Measurements from ENCODE around the gene CSAD. TPM values are rescaled to one million over a fixed set of nuclear protein-coding genes. Genes with fewer than 3 reads are reported as not detected.

Gene CSAD
- total and polyA plus RNA-seq, 2 of the 13 experiments (the other 11 are each of a cell fraction or from before 2014, with no cell fraction given): 7.2 to 23.5 TPM

DNA sequence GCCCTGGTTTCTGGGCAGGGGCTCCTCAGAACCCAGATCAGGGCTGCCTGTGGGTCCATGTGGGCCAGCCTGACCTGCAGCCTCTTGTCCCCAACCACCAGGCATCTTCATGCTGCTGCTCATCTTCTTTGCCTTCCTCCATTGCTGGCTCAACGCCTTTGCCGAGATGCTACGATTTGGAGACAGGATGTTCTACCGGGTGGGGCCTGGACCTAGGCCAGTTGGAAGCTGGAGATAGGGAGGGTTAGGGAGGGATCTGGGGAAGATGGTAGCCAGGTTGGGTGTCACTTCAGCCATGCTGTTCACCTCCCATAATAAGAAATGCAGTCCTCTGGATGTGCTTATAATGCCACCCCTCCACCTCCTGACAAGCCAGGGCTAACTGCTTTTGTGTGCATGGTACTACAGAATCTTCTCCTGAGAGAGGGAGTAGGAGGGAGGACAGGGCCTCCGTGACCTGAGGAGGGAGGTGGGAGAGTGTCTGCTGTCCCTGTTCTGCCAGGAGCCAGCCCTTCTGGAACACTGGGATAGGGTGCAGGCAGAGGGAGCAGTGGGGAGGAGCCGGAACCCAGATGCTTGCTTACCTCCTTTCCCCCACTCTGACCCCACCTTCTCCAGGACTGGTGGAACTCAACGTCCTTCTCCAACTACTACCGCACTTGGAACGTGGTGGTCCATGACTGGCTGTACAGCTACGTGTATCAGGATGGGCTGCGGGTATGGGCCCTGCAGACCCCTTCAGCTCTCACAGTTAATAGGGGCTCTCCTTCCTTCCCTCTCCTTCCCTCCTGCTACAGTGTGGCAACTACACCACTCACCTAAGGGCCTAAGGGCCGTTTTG, 59.8 kb downstream of the CSAD start:
- Histone ChIP-seq H3K79me2 (ENCODE audit: insufficient read depth, low read length) (no peaks in the 10 kb centered on the region), H3K9me3 (ENCODE audit: low read length) (no peaks in the 10 kb centered on the region), H3K27me3 (ENCODE audit: control insufficient read depth in 1 of 2, insufficient read depth in 2 of 2, low read length in 2 of 2) (no peaks in the 10 kb centered on the region), H3K4me1 (ENCODE audit: insufficient read depth, low read length) (peaks cover 6% of the 10 kb centered on the region; the same call in 1 of the 2 replicates), H3K36me3 (replicated peaks in 1 of 2; ENCODE audit: control insufficient read depth in 1 of 2, insufficient read depth in 2 of 2, low read length in 2 of 2) (peaks cover 18 to 47% of the 10 kb centered on the region in 2 experiments), H4K20me1 (ENCODE audit: insufficient read depth, low read length) (no peaks in the 10 kb centered on the region), H3K4me2 (ENCODE audit: low read depth, low read length) (no peak overlapping the region), H3K27ac (ENCODE audit: extremely low read length, insufficient read depth, low read length) (no peak overlapping the region), H3K9ac (ENCODE audit: insufficient read depth, low read depth, low read length) (no peak overlapping the region), H2AFZ (ENCODE audit: low read length) (no peak overlapping the region), H3K4me3 (replicated peaks in 1 of 3; ENCODE audit: insufficient read depth in 1 of 3, low read depth in 2 of 3, low read length in 3 of 3) (no peak overlapping the region)
- POLR2A ChIA-PET: no interaction called here
- intact Hi-C loops (cut with micrococcal nuclease; ENCODE audit: unreplicated experiment) (no loop called here), in situ Hi-C loops (cut with HindIII; ENCODE audit: extremely low pct_ligation_motif_present, low pct_unique_long_range_greater_than_20kb) (no loop called here)
- WGBS (ENCODE audit: low lambda C conversion rate): 91% methylated on average over 8 of the region's 12 CpGs
- BruUV-seq (replicated peaks): no TSS peak
- TF ChIP-seq POLR2AphosphoS5 (IDR thresholded peaks at IDR 0.05; ENCODE audit: low read depth, low read length): 0 out of 2 replicates have a peak, but pooled peaks have one; percentile 5
- TF ChIP-seq ZBTB7B (CRISPR knock-in tag; IDR thresholded peaks at IDR 0.05): no peak
- FAIRE-seq: no peak
- peak; percentile 15; the same call in 2 of the 3 replicates for ATAC-seq
- CTCF ChIA-PET (ENCODE audit: low intra/inter-chr PET ratio, low total read pairs): no interaction called here
- DNase-seq (ENCODE audit: low spot score): no peak

DNA sequence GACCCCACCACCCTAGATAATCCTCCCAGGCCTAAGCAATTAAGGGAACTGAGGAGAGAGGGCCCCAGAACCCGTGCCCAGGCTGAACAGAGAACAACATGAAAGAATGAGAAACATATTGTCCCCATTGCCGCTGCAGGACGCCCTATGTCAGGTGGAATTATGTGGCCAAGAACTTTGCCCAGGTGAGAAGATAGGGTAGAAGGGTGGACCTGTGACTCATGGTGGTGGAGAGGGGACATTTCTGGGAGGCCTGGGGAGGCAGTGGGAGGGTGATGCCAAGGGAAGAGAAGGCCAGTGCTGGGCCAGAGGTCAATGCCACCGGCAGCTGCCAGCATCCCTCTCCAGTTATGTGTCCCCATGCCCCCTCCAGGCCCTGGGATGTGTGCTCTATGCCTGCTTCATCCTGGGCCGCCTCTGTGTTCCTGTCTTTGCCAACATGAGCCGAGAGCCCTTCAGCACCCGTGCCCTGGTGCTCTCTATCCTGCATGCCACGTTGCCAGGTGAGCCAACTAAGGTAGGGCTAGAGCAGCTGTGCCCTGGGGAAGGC, 61.9 kb downstream of the CSAD start:
- POLR2A ChIA-PET: no interaction called here
- DNase-seq (ENCODE audit: low spot score): no peak

More for the DNA sequence above, 61.9 kb downstream of the CSAD start:
- peaks cover 8% of the 10 kb centered on the region; the same call in 1 of the 2 replicates for H3K4me1 ChIP-seq (ENCODE audit: insufficient read depth, low read length)
- TF ChIP-seq MBD4 (IDR thresholded peaks at IDR 0.05; ENCODE audit: borderline replicate concordance, low read length): no peak
- peak; percentile 48 for TF ChIP-seq AGO2 (optimal IDR thresholded peaks at IDR 0.05; ENCODE audit: low read depth, low read length)
- no peak for TF ChIP-seq JUN (CRISPR knock-in tag; IDR thresholded peaks at IDR 0.05)
- TF ChIP-seq SUZ12 (IDR thresholded peaks at IDR 0.05; ENCODE audit: low read depth, low read length): no peak
- no peak for TF ChIP-seq RXRA (CRISPR knock-in tag; IDR thresholded peaks at IDR 0.05)
- no peak for TF ChIP-seq AHR (CRISPR knock-in tag; IDR thresholded peaks at IDR 0.05)
- H3K27ac ChIP-seq (ENCODE audit: extremely low read length, insufficient read depth, low read length): no peak overlapping the region
- H2AFZ ChIP-seq (ENCODE audit: low read length): no peak overlapping the region
- intact Hi-C loops (cut with micrococcal nuclease; ENCODE audit: unreplicated experiment): no loop called here
- FAIRE-seq (no peak), ATAC-seq (no peak)
- H3K4me2 ChIP-seq (ENCODE audit: low read depth, low read length): no peak overlapping the region
- no peaks in the 10 kb centered on the region for H3K79me2 ChIP-seq (ENCODE audit: insufficient read depth, low read length)
- BruUV-seq (replicated peaks): no TSS peak
- H4K20me1 ChIP-seq (ENCODE audit: insufficient read depth, low read length): no peaks in the 10 kb centered on the region
- H3K9ac ChIP-seq (ENCODE audit: insufficient read depth, low read depth, low read length): no peak overlapping the region
- in situ Hi-C loops (cut with HindIII; ENCODE audit: extremely low pct_ligation_motif_present, low pct_unique_long_range_greater_than_20kb): no loop called here
- CTCF ChIA-PET (ENCODE audit: low intra/inter-chr PET ratio, low total read pairs): no interaction called here
- no peaks in the 10 kb centered on the region for H3K27me3 ChIP-seq (ENCODE audit: control insufficient read depth in 1 of 2, insufficient read depth in 2 of 2, low read length in 2 of 2)
- 88% methylated on average over 6 of the region's 8 CpGs for WGBS (ENCODE audit: low lambda C conversion rate)
- no peak overlapping the region for H3K4me3 ChIP-seq (replicated peaks in 1 of 3; ENCODE audit: insufficient read depth in 1 of 3, low read depth in 2 of 3, low read length in 3 of 3)
- peaks cover 19 to 49% of the 10 kb centered on the region in 2 experiments for H3K36me3 ChIP-seq (replicated peaks in 1 of 2; ENCODE audit: control insufficient read depth in 1 of 2, insufficient read depth in 2 of 2, low read length in 2 of 2)
- no peaks in the 10 kb centered on the region for H3K9me3 ChIP-seq (ENCODE audit: low read length)

Data from HepG2 (cell line).